H1 (cell line): ENCODE results near the gene UNK. TPM values are rescaled to one million over a fixed set of nuclear protein-coding genes. Genes with fewer than 3 reads are reported as not detected.

ENCODE experiments used
- CTCF ChIA-PET: fragments of 300-600 bp; sonication (Branson Sonifier 250); formaldehyde crosslinking; loops from one replicate; lab custom pipeline; 2021; ENCODE audit not compliant: partially characterized antibody; lab: Charles Lee
- POLR2A ChIA-PET: fragments of 300-600 bp; sonication (Branson Sonifier 250); formaldehyde crosslinking; loops from one replicate; lab custom pipeline; 2021; ENCODE audit warnings: inconsistent platforms; ENCODE audit not compliant: partially characterized antibody; lab: Charles Lee
- DNase-seq, 2 experiments: peaks; one replicate each; pipeline versions ENCODE4 v3.0.0 to v3.0.0-alpha.2; 2010 to 2022; ENCODE audit warnings: low spot score in 2 of 2, low read depth in 1 of 2, mixed read lengths in 1 of 2
- FAIRE-seq: peaks from 2 replicates; lab custom pipeline; 2011; peaks lifted over from hg19 to GRCh38; lab: Jason Lieb, UNC
- H2AFZ ChIP-seq: 2 replicates; pipeline ENCODE4 v1.8.1; 2012; ENCODE audit warnings: low read length, inconsistent platforms
- H2AK5ac ChIP-seq: 2 replicates; pipeline ENCODE4 v1.6.1; 2013; ENCODE audit warnings: low read depth, low read length
- H2BK120ac ChIP-seq: replicated peaks from 2 replicates; pipeline ENCODE3; 2013; ENCODE audit warnings: low read depth, low read length, inconsistent platforms
- H2BK12ac ChIP-seq: 2 replicates; pipeline ENCODE4 v1.6.1; 2013; ENCODE audit warnings: low read depth, low read length
- H2BK15ac ChIP-seq: 2 replicates; pipeline ENCODE4 v1.6.1; 2013; ENCODE audit warnings: low read length
- H2BK20ac ChIP-seq: 2 replicates; pipeline ENCODE4 v1.6.1; 2013; ENCODE audit warnings: low read length
- H2BK5ac ChIP-seq: 2 replicates; pipeline ENCODE4 v1.6.1; 2013; ENCODE audit warnings: low read depth, low read length
- H3K14ac ChIP-seq: 2 replicates; pipeline ENCODE4 v1.6.1; 2013; ENCODE audit warnings: inconsistent platforms; ENCODE audit not compliant: insufficient read length
- H3K18ac ChIP-seq: 2 replicates; pipeline ENCODE4 v1.6.1; 2013; ENCODE audit warnings: low read length; ENCODE audit errors: extremely low read depth
- H3K23ac ChIP-seq: 2 replicates; pipeline ENCODE4 v1.6.1; 2013; ENCODE audit warnings: inconsistent platforms; ENCODE audit not compliant: insufficient read length
- H3K23me2 ChIP-seq: 2 replicates; pipeline ENCODE4 v1.6.1; 2013; ENCODE audit warnings: low read depth, low read length
- H3K27ac ChIP-seq: 2 replicates; pipeline ENCODE4 v1.6.1; 2011; ENCODE audit warnings: low read depth, low read length, inconsistent platforms
- H3K27me3 ChIP-seq, 4 experiments: replicated peaks in 1 of 4; 1 replicate in 1 of 4; 2 replicates in 3 of 4; pipeline versions ENCODE4 v1.6.1 to v1.8.1; 2011 to 2013; ENCODE audit warnings: low read length in 3 of 4, mild to moderate bottlenecking in 3 of 4, inconsistent platforms in 2 of 4, mixed read lengths in 2 of 4, moderate library complexity in 1 of 4; ENCODE audit not compliant: control insufficient read depth in 3 of 4, insufficient read depth in 3 of 4; ENCODE audit errors: extremely low read depth in 1 of 4
- H3K36me3 ChIP-seq, 4 experiments: 2 replicates each; pipeline versions ENCODE4 v1.6.1 to v1.8.1; 2011 to 2013; ENCODE audit warnings: mild to moderate bottlenecking in 4 of 4, low read length in 3 of 4, moderate library complexity in 2 of 4, control low read depth in 1 of 4, inconsistent platforms in 1 of 4; ENCODE audit not compliant: insufficient read depth in 4 of 4, control insufficient read depth in 2 of 4
- H3K4ac ChIP-seq: replicated peaks from 2 replicates; pipeline ENCODE3; 2013; ENCODE audit warnings: low read length, low read depth, mixed read lengths, inconsistent platforms; ENCODE audit not compliant: insufficient read length
- H3K4me1 ChIP-seq, 4 experiments: replicated peaks in 1 of 4; 1 replicate in 1 of 4; 2 replicates in 3 of 4; pipeline versions ENCODE4 v1.6.1 to v1.8.1; 2011 to 2013; ENCODE audit warnings: low read length in 3 of 4, inconsistent platforms in 2 of 4, mixed read lengths in 1 of 4; ENCODE audit not compliant: insufficient read depth in 4 of 4, control insufficient read depth in 3 of 4
- H3K4me2 ChIP-seq, 2 experiments: 2 replicates each; pipeline versions ENCODE4 v1.6.1 to v1.8.1; 2011 to 2013; ENCODE audit warnings: low read depth in 2 of 2, low read length in 2 of 2, control low read depth in 1 of 2, inconsistent platforms in 1 of 2, mild to moderate bottlenecking in 1 of 2; ENCODE audit not compliant: insufficient read depth in 1 of 2
- H3K4me3 ChIP-seq, 4 experiments: fragments of 200-600, 300-600 bp in 1 of 4; sonication (generic), shearing (Covaris generic), sonication (Bioruptor Twin) in 1 of 4; 2 replicates each; pipeline versions ENCODE4 v1.5.1 to v1.8.1; 2011 to 2016; ENCODE audit warnings: low read length in 4 of 4, low read depth in 3 of 4, control low read depth in 2 of 4, inconsistent platforms in 2 of 4, mild to moderate bottlenecking in 2 of 4, mixed read lengths in 1 of 4, moderate library complexity in 1 of 4; ENCODE audit not compliant: insufficient read depth in 2 of 4; ENCODE audit errors: extremely low read depth in 1 of 4
- H3K56ac ChIP-seq: replicated peaks from 2 replicates; pipeline ENCODE3; 2013; ENCODE audit warnings: low read depth, mild to moderate bottlenecking, mixed read lengths, low read length, inconsistent platforms; ENCODE audit not compliant: insufficient read length
- H3K79me1 ChIP-seq: 2 replicates; pipeline ENCODE4 v1.6.1; 2013; ENCODE audit warnings: low read depth, low read length, control low read depth
- H3K79me2 ChIP-seq, 2 experiments: 2 replicates each; pipeline versions ENCODE4 v1.6.1 to v1.8.1; 2012 to 2013; ENCODE audit warnings: low read length in 2 of 2, mild to moderate bottlenecking in 2 of 2, inconsistent platforms in 1 of 2; ENCODE audit not compliant: insufficient read depth in 2 of 2, control insufficient read depth in 1 of 2
- H3K9ac ChIP-seq, 4 experiments: replicated peaks in 1 of 4; 1 replicate in 1 of 4; 2 replicates in 3 of 4; pipeline versions ENCODE4 v1.6.1 to v1.8.1; 2011 to 2013; ENCODE audit warnings: low read depth in 3 of 4, low read length in 3 of 4, control low read depth in 2 of 4, mild to moderate bottlenecking in 2 of 4, moderate library complexity in 2 of 4, inconsistent platforms in 1 of 4; ENCODE audit errors: extremely low read depth in 1 of 4
- H3K9me3 ChIP-seq, 2 experiments: 2 replicates each; pipeline versions ENCODE4 v1.6.1 to v1.8.1; 2012 to 2013; ENCODE audit warnings: mild to moderate bottlenecking in 2 of 2, moderate library complexity in 2 of 2, control low read depth in 1 of 2, inconsistent platforms in 1 of 2, low read depth in 1 of 2, low read length in 1 of 2, mixed read lengths in 1 of 2; ENCODE audit not compliant: insufficient read depth in 2 of 2
- H4K20me1 ChIP-seq, 2 experiments: replicated peaks in 1 of 2; 2 replicates each; pipeline versions ENCODE3 to v1.8.1; 2011 to 2013; ENCODE audit warnings: inconsistent platforms in 2 of 2, low read length in 2 of 2, mild to moderate bottlenecking in 1 of 2; ENCODE audit not compliant: insufficient read depth in 2 of 2, control insufficient read depth in 1 of 2
- H4K5ac ChIP-seq: 2 replicates; pipeline ENCODE4 v1.6.1; 2013; ENCODE audit warnings: low read length, low read depth, mixed read lengths, inconsistent platforms; ENCODE audit not compliant: insufficient read length
- H4K8ac ChIP-seq: 2 replicates; pipeline ENCODE4 v1.8.0; 2013; ENCODE audit warnings: mild to moderate bottlenecking, moderate library complexity, low read length, inconsistent platforms; ENCODE audit not compliant: insufficient read depth; ENCODE audit errors: extremely low read depth
- H4K91ac ChIP-seq: replicated peaks from 2 replicates; pipeline ENCODE3; 2013; ENCODE audit warnings: low read length, mixed read lengths, inconsistent platforms; ENCODE audit not compliant: insufficient read length
- CHD1 ChIP-seq: IDR thresholded peaks from 2 replicates; pipeline ENCODE4 v1.6.1; 2012; ENCODE audit warnings: low read depth, low read length, improper control_type of control experiment
- GTF2F1 ChIP-seq: IDR thresholded peaks from 2 replicates; pipeline ENCODE4 v1.6.1; 2012; ENCODE audit warnings: low read depth, low read length, improper control_type of control experiment, borderline replicate concordance
- WGBS, 2 experiments: shearing (Covaris generic) in 1 of 2; methylation state at CpG; one replicate each; pipeline versions ENCODE4 v1.1.6 to v1.1.7; 2013 to 2015; ENCODE audit warnings: low lambda C conversion rate in 2 of 2, mixed read lengths in 2 of 2, inconsistent platforms in 1 of 2, low coverage in 1 of 2, missing lambda C conversion rate in 1 of 2; ENCODE audit not compliant: insufficient replicate concordance in 2 of 2, insufficient coverage in 1 of 2, insufficient read length in 1 of 2; ENCODE audit errors: extremely low coverage in 1 of 2, missing lambda C conversion rate in 1 of 2; 5-methylcytosine and 5-hydroxymethylcytosine counted together
- polyA plus RNA-seq, 7 experiments: library from polyadenylated mRNA; depleted of rRNA in 3 of 7; stranded (reverse) in 5 of 7; unstranded in 2 of 7; fragments of >200 nt in 5 of 7; fragments of 200-250 nt in 2 of 7; gene quantifications; 1 replicate in 5 of 7; 2 replicates in 1 of 7; 4 replicates in 1 of 7; pipeline versions ENCODE4 v1.2.1 to v1.2.3, GENCODE V29; 2011 to 2013; ENCODE audit warnings: missing spikeins in 2 of 7, mixed read lengths in 2 of 7
- total RNA-seq: library from RNA; stranded (reverse); fragmentation: NEBNext Ultra II Directional; extraction: Animal tissue kit (Norgen Biotek cat#: 25700); gene quantifications from 2 replicates; pipeline ENCODE4 v1.2.1, GENCODE V29; 2021
- TF ChIP-seq, protein P1 (sequence below): IDR thresholded peaks from 2 replicates; pipeline ENCODE4 v1.6.1; 2012; ENCODE audit warnings: inconsistent platforms

Gene UNK
- total and polyA plus RNA-seq, 2 of the 8 experiments (the other 6 are each of a cell fraction or from before 2014, with no cell fraction given) = 24.2 to 33.3 TPM

DNA sequence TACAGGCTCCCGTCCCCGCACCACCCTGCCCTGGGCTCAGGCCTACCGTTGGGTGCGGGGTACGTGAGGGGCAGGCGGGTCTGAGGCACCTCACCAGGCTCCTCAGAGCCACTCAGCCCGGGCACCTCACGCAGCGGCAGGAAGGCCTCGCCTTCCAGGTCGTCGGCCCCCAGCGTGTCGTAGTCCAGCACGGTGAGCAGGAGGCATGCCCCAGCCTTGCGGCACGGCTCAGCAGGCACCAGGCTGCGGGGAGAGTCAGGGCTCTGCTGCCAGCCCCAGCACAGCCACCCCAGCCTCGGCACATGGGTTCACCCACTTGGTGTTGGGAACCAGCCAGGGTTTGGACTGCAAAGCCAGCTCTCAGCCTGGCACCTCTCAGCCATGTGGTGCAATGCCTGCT is 44.1 kb downstream of the UNK start:
- no peak overlapping the region for H3K27ac ChIP-seq
- no peak overlapping the region for H3K4me2 ChIP-seq
- no peaks in the 10 kb centered on the region for H3K9me3 ChIP-seq
- H3K18ac ChIP-seq = no peak overlapping the region
- H3K56ac ChIP-seq = no peak overlapping the region
- no peaks in the 10 kb centered on the region for H3K79me2 ChIP-seq
- peak overlapping the region; percentile 5 for H4K91ac ChIP-seq
- H3K4ac ChIP-seq = peak overlapping the region; percentile 87
- no peak overlapping the region for H2BK20ac ChIP-seq
- FAIRE-seq (no peak), DNase-seq (no peak)
- peaks cover 0 to 37% (median 27%) of the 10 kb centered on the region in 4 experiments; a peak in 6 of 7 replicates for H3K4me1 ChIP-seq
- ChIA-PET POLR2A (interaction anchor here (0.8 to 16.0 kb wide), 9 partner anchors 8 to 195 kb away, joined by 3 to 216 read pairs (median 8); partner anchors contain the start of genes SMIM5 and UNK), CTCF (interaction anchor here (0.8 to 21.9 kb wide), 14 partner anchors 12 to 168 kb away, joined by 3 to 563 read pairs (median 10); partner anchors contain the start of genes GALK1, UNC13D, UNK and WBP2)
- H2AK5ac ChIP-seq = 0 out of 2 replicates have a peak overlapping the region, but pooled peaks have one; percentile 48
- H3K14ac ChIP-seq = no peak overlapping the region
- peaks cover 2 to 9% (median 4%) of the 10 kb centered on the region in 4 experiments; a peak in 7 of 8 replicates for H3K36me3 ChIP-seq
- no peak overlapping the region for H3K9ac ChIP-seq
- H2AFZ ChIP-seq = no peak overlapping the region
- H3K79me1 ChIP-seq = 0 out of 2 replicates have a peak, but pooled peaks cover 2% of the 10 kb centered on the region
- no peak overlapping the region for H2BK15ac ChIP-seq
- H3K23ac ChIP-seq = no peak overlapping the region
- H3K4me3 ChIP-seq = no peak overlapping the region
- no peak overlapping the region for H2BK120ac ChIP-seq
- H2BK12ac ChIP-seq = peak overlapping the region; percentile 82; the same call in 1 of the 2 replicates
- 98% methylated on average over 19 of the region's 19 CpGs; no CpG with 5 or more reads in 1 of the 2 experiments for WGBS, 2 experiments
- H3K23me2 ChIP-seq = peaks cover 2% of the 10 kb centered on the region; the same call in 1 of the 2 replicates
- H2BK5ac ChIP-seq = peak overlapping the region; percentile 61; the same call in 1 of the 2 replicates
- H4K20me1 ChIP-seq = no peaks in the 10 kb centered on the region
- H4K5ac ChIP-seq = no peak overlapping the region
- H4K8ac ChIP-seq = peak overlapping the region; percentile 38; the same call in 1 of the 2 replicates
- H3K27me3 ChIP-seq = no peaks in the 10 kb centered on the region
- TF ChIP-seq CHD1 = no peak
- TF ChIP-seq, protein P1, sequence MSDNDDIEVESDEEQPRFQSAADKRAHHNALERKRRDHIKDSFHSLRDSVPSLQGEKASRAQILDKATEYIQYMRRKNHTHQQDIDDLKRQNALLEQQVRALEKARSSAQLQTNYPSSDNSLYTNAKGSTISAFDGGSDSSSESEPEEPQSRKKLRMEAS = no peak
- TF ChIP-seq GTF2F1 = no peak
